CD4-positive, alpha-beta memory T cell (primary cell): ENCODE measurements around the gene KTN1. TPM values are rescaled to one million over a fixed set of nuclear protein-coding genes. Genes with fewer than 3 reads are reported as not detected.

Experiments
- CTCF ChIA-PET: fragments of 350-600 bp; sonication (Branson Sonifier 250); formaldehyde crosslinking; loops from one replicate; lab custom pipeline; 2021; ENCODE audit warnings: inconsistent platforms; ENCODE audit not compliant: partially characterized antibody; lab: Charles Lee
- POLR2A ChIA-PET: fragments of 350-600 bp; sonication (Branson Sonifier 250); formaldehyde crosslinking; loops from one replicate; lab custom pipeline; 2021; ENCODE audit not compliant: partially characterized antibody; lab: Charles Lee
- DNase-seq, 5 donors: peaks; one replicate each; pipeline versions ENCODE4 v3.0.0 to v3.0.0-alpha.2; 2020 to 2022; ENCODE audit warnings: mixed read lengths in 1 of 5
- H3K27ac ChIP-seq: one replicate; pipeline ENCODE4 v1.7.0; 2013; ENCODE audit warnings: low read depth, low read length
- H3K27me3 ChIP-seq: 2 replicates; pipeline ENCODE4 v1.7.0; 2013; ENCODE audit warnings: mild to moderate bottlenecking, low read length, moderate library complexity; ENCODE audit not compliant: insufficient read depth
- H3K36me3 ChIP-seq: 2 replicates; pipeline ENCODE4 v1.7.0; 2013; ENCODE audit warnings: mild to moderate bottlenecking, low read length, moderate library complexity; ENCODE audit not compliant: insufficient read depth
- H3K4me1 ChIP-seq: 2 replicates; pipeline ENCODE4 v1.7.0; 2013; ENCODE audit warnings: mild to moderate bottlenecking, low read length, moderate library complexity; ENCODE audit not compliant: insufficient read depth
- H3K4me3 ChIP-seq, 2 donors: one replicate each; pipeline ENCODE4 v1.7.0; 2013; ENCODE audit warnings: low read length in 2 of 2, mild to moderate bottlenecking in 1 of 2
- H3K9me3 ChIP-seq, 2 donors: one replicate each; pipeline ENCODE4 v1.7.0; 2013; ENCODE audit warnings: low read length in 2 of 2, control low read depth in 1 of 2; ENCODE audit not compliant: control insufficient read depth in 1 of 2
- H3K27ac Mint-ChIP-seq, 7 donors: one replicate each; pipeline ENCODE4 v1.8.0; 2020 to 2021; ENCODE audit warnings: mixed read lengths in 7 of 7, mild to moderate bottlenecking in 6 of 7, inconsistent platforms in 3 of 7, moderate library complexity in 3 of 7
- H3K27me3 Mint-ChIP-seq, 2 donors: one replicate each; pipeline ENCODE4 v1.8.0; 2020 to 2021; ENCODE audit warnings: mixed read lengths in 2 of 2
- H3K36me3 Mint-ChIP-seq, 2 donors: one replicate each; pipeline ENCODE4 v1.8.0; 2020 to 2021; ENCODE audit warnings: mixed read lengths in 2 of 2, inconsistent platforms in 1 of 2, mild to moderate bottlenecking in 1 of 2
- H3K4me1 Mint-ChIP-seq, 4 donors: one replicate each; pipeline ENCODE4 v1.8.0; 2020 to 2021; ENCODE audit warnings: mixed read lengths in 4 of 4, mild to moderate bottlenecking in 1 of 4
- H3K4me3 Mint-ChIP-seq, 8 donors: one replicate each; pipeline ENCODE4 v1.8.0; 2020 to 2021; ENCODE audit warnings: mixed read lengths in 8 of 8, mild to moderate bottlenecking in 7 of 8, moderate library complexity in 6 of 8, inconsistent platforms in 3 of 8
- H3K9me3 Mint-ChIP-seq, 8 donors: one replicate each; pipeline ENCODE4 v1.8.0; 2020 to 2021; ENCODE audit warnings: mixed read lengths in 8 of 8, mild to moderate bottlenecking in 5 of 8, inconsistent platforms in 3 of 8, moderate library complexity in 1 of 8
- intact Hi-C: fragments of 100-400 bp; cut with micrococcal nuclease; formaldehyde crosslinking; loops from one replicate; pipeline ENCODE4 v1.15.1; 2023
- polyA plus RNA-seq, 2 donors: library from polyadenylated mRNA; unstranded; fragments of 300-500 nt; fragmentation: Illumina TruSeq; gene quantifications; one replicate each; pipeline ENCODE4 v1.2.3, GENCODE V29; 2021
- total RNA-seq, 2 experiments: library from RNA; stranded (reverse); gene quantifications; one replicate each; pipeline ENCODE4 v1.2.3, GENCODE V29; 2021

Gene KTN1
- total and polyA plus RNA-seq, 4 experiments from 2014 or later = 15.7 to 133 (median 93.7) TPM

- DNase-seq = no peak
- H3K27ac Mint-ChIP-seq = no peak overlapping the region
- intact Hi-C loops = no loop called here
- no peaks in the 10 kb centered on the region for H3K4me1 ChIP-seq
- no peaks in the 10 kb centered on the region for H3K9me3 Mint-ChIP-seq
- ChIA-PET POLR2A (no interaction called here), CTCF (interaction anchor here (1.3 kb wide), 1 partner anchor 10 kb away, joined by 4 read pairs; no protein-coding TSS in a partner anchor)
- H3K36me3 Mint-ChIP-seq = peaks cover 8 to 11% of the 10 kb centered on the region in 2 donors
- no peak overlapping the region for H3K4me3 ChIP-seq
- H3K4me1 Mint-ChIP-seq = no peaks in the 10 kb centered on the region
- H3K27ac ChIP-seq = no peak overlapping the region
- H3K36me3 ChIP-seq = no peaks in the 10 kb centered on the region
- no peak overlapping the region for H3K4me3 Mint-ChIP-seq
- H3K27me3 Mint-ChIP-seq = no peaks in the 10 kb centered on the region
- no peaks in the 10 kb centered on the region for H3K27me3 ChIP-seq
- H3K9me3 ChIP-seq = no peaks in the 10 kb centered on the region
These were observed 111.7 kb downstream of the KTN1 start for GRCh38 chr14:55691659-55692058.

- no peaks in the 10 kb centered on the region for H3K9me3 ChIP-seq
- H3K4me3 ChIP-seq = no peak overlapping the region
- POLR2A ChIA-PET = no interaction called here
- Mint-ChIP-seq H3K4me3 (no peak overlapping the region), H3K9me3 (no peaks in the 10 kb centered on the region), H3K4me1 (no peaks in the 10 kb centered on the region), H3K27me3 (no peaks in the 10 kb centered on the region), H3K36me3 (peaks cover 0 to 3% of the 10 kb centered on the region in 2 donors), H3K27ac (no peak overlapping the region)
- H3K27ac ChIP-seq = no peak overlapping the region
- CTCF ChIA-PET = no interaction called here
- H3K36me3 ChIP-seq = no peaks in the 10 kb centered on the region
- no peaks in the 10 kb centered on the region for H3K27me3 ChIP-seq
- intact Hi-C loops = no loop called here
- no peaks in the 10 kb centered on the region for H3K4me1 ChIP-seq
- DNase-seq = no peak
These were observed 113.9 kb downstream of the KTN1 start for GRCh38 chr14:55693904-55694303.

- H3K4me1 ChIP-seq = no peaks in the 10 kb centered on the region
- H3K36me3 Mint-ChIP-seq = peaks cover 1 to 24% of the 10 kb centered on the region in 2 donors
- H3K27me3 ChIP-seq = no peaks in the 10 kb centered on the region
- DNase-seq = no peak
- intact Hi-C loops = no loop called here
- H3K27ac ChIP-seq = no peak overlapping the region
- H3K27me3 Mint-ChIP-seq = no peaks in the 10 kb centered on the region
- H3K27ac Mint-ChIP-seq = no peak overlapping the region
- H3K4me1 Mint-ChIP-seq = no peaks in the 10 kb centered on the region
- H3K9me3 Mint-ChIP-seq = peaks cover 0 to 4% (median 0%) of the 10 kb centered on the region in 8 donors
- CTCF ChIA-PET = interaction anchor here (1.2 to 2.7 kb wide), 2 partner anchors 11 to 14 kb away, joined by 3 to 8 read pairs; no protein-coding TSS in a partner anchor
- no peak overlapping the region for H3K4me3 Mint-ChIP-seq
- POLR2A ChIA-PET = no interaction called here
- no peaks in the 10 kb centered on the region for H3K36me3 ChIP-seq
- H3K9me3 ChIP-seq = no peaks in the 10 kb centered on the region
- H3K4me3 ChIP-seq = no peak overlapping the region
These were observed 117.4 kb downstream of the KTN1 start for GRCh38 chr14:55697414-55697861.

GRCh38 chr14:55698051-55698450 lies 118.0 kb downstream of the KTN1 start:
- Mint-ChIP-seq H3K27me3 (no peaks in the 10 kb centered on the region), H3K27ac (no peak overlapping the region), H3K4me1 (no peaks in the 10 kb centered on the region), H3K9me3 (peaks cover 0 to 4% (median 0%) of the 10 kb centered on the region in 8 donors), H3K36me3 (peaks cover 1 to 25% of the 10 kb centered on the region in 2 donors), H3K4me3 (no peak overlapping the region)
- ChIA-PET POLR2A (no interaction called here), CTCF (no interaction called here)
- H3K4me1 ChIP-seq = no peaks in the 10 kb centered on the region
- intact Hi-C loops = no loop called here
- no peaks in the 10 kb centered on the region for H3K36me3 ChIP-seq
- no peaks in the 10 kb centered on the region for H3K9me3 ChIP-seq
- H3K4me3 ChIP-seq = no peak overlapping the region
- DNase-seq = no peak
- H3K27me3 ChIP-seq = no peaks in the 10 kb centered on the region
- no peak overlapping the region for H3K27ac ChIP-seq

- CTCF ChIA-PET = no interaction called here
These were observed 119.4 kb downstream of the KTN1 start for GRCh38 chr14:55699131-55700057.

GRCh38 chr14:55701638-55702037 lies 121.6 kb downstream of the KTN1 start:
- peaks cover 1 to 25% of the 10 kb centered on the region in 2 donors for H3K36me3 Mint-ChIP-seq
- H3K27ac ChIP-seq = no peak overlapping the region
- H3K9me3 Mint-ChIP-seq = peaks cover 0 to 4% (median 0%) of the 10 kb centered on the region in 8 donors
- H3K27ac Mint-ChIP-seq = no peak overlapping the region
- H3K36me3 ChIP-seq = no peaks in the 10 kb centered on the region
- no peak overlapping the region for H3K4me3 Mint-ChIP-seq
- intact Hi-C loops = loop anchor here (10.0 kb wide), 1 partner anchor 773 kb away; no protein-coding TSS in a partner anchor
- no peaks in the 10 kb centered on the region for H3K27me3 ChIP-seq
- no peaks in the 10 kb centered on the region for H3K27me3 Mint-ChIP-seq
- no peaks in the 10 kb centered on the region for H3K9me3 ChIP-seq
- H3K4me1 ChIP-seq = no peaks in the 10 kb centered on the region
- no peak overlapping the region for H3K4me3 ChIP-seq
- CTCF ChIA-PET = interaction anchor here (0.7 kb wide), 1 partner anchor 365 kb away, joined by 3 read pairs; no protein-coding TSS in a partner anchor
- H3K4me1 Mint-ChIP-seq = no peaks in the 10 kb centered on the region
- no peak for DNase-seq
- POLR2A ChIA-PET = no interaction called here

More at GRCh38 chr14:55699131-55700057, 119.4 kb downstream of the KTN1 start:
- POLR2A ChIA-PET = no interaction called here
- Histone ChIP-seq H3K4me3 (no peak overlapping the region), H3K36me3 (no peaks in the 10 kb centered on the region), H3K9me3 (no peaks in the 10 kb centered on the region), H3K27ac (no peak overlapping the region), H3K27me3 (no peaks in the 10 kb centered on the region), H3K4me1 (no peaks in the 10 kb centered on the region)
- no peak for DNase-seq
- Mint-ChIP-seq H3K27ac (no peak overlapping the region), H3K36me3 (peaks cover 1 to 25% of the 10 kb centered on the region in 2 donors), H3K4me3 (no peak overlapping the region), H3K4me1 (no peaks in the 10 kb centered on the region), H3K9me3 (peaks cover 0 to 4% (median 0%) of the 10 kb centered on the region in 8 donors), H3K27me3 (no peaks in the 10 kb centered on the region)
- intact Hi-C loops = loop anchor here (10.0 kb wide), 1 partner anchor 775 kb away; no protein-coding TSS in a partner anchor

- DNase-seq = no peak
- H3K27ac ChIP-seq = no peak overlapping the region
- intact Hi-C loops = loop anchor here (10.0 kb wide), 1 partner anchor 772 kb away; no protein-coding TSS in a partner anchor
- no peaks in the 10 kb centered on the region for H3K27me3 ChIP-seq
- no peaks in the 10 kb centered on the region for H3K9me3 ChIP-seq
- Mint-ChIP-seq H3K4me3 (no peak overlapping the region), H3K36me3 (peaks cover 1 to 25% of the 10 kb centered on the region in 2 donors), H3K27ac (no peak overlapping the region), H3K4me1 (no peaks in the 10 kb centered on the region), H3K9me3 (peaks cover 0 to 4% (median 0%) of the 10 kb centered on the region in 8 donors), H3K27me3 (no peaks in the 10 kb centered on the region)
- ChIA-PET POLR2A (no interaction called here), CTCF (interaction anchor here (1.7 kb wide), 1 partner anchor 32 kb away, joined by 5 read pairs; no protein-coding TSS in a partner anchor)
- H3K4me1 ChIP-seq = no peaks in the 10 kb centered on the region
- H3K36me3 ChIP-seq = no peaks in the 10 kb centered on the region
- no peak overlapping the region for H3K4me3 ChIP-seq
These were observed 122.5 kb downstream of the KTN1 start for GRCh38 chr14:55702511-55702910.
